Hepatocyte (in vitro differentiated cells): ENCODE results near the gene SERPINA3. TPM values are rescaled to one million over a fixed set of nuclear protein-coding genes. Genes with fewer than 3 reads are reported as not detected.

Experiments
- DNase-seq: peaks from one replicate; pipeline ENCODE4 v3.0.0-alpha.2; 2016; ENCODE audit warnings: low spot score
- H2AFZ ChIP-seq: fragments of 200-600 bp; sonication (generic); 2 replicates; pipeline ENCODE4 v1.6.0; 2016; ENCODE audit warnings: antibody characterized with exemption, mild to moderate bottlenecking
- H3K27ac ChIP-seq: fragments of 200-600 bp; sonication (generic); 2 replicates; pipeline ENCODE4 v1.5.1; 2016; ENCODE audit warnings: mild to moderate bottlenecking
- H3K27me3 ChIP-seq: fragments of 200-600 bp; sonication (generic); 2 replicates; pipeline ENCODE4 v1.6.1; 2016
- H3K36me3 ChIP-seq: fragments of 200-600 bp; sonication (generic); replicated peaks from 2 replicates; pipeline ENCODE4 v1.5.1; 2016; ENCODE audit warnings: low read depth; ENCODE audit not compliant: insufficient read depth
- H3K4me1 ChIP-seq: fragments of 200-600 bp; sonication (generic); 2 replicates; pipeline ENCODE4 v1.5.1; 2016; ENCODE audit warnings: mild to moderate bottlenecking, moderate library complexity; ENCODE audit not compliant: insufficient read depth
- H3K4me2 ChIP-seq: fragments of 200-600 bp; sonication (generic); 2 replicates; pipeline ENCODE4 v1.6.0; 2016
- H3K4me3 ChIP-seq: fragments of 200-600 bp; sonication (generic); 2 replicates; pipeline ENCODE4 v1.5.1; 2016; ENCODE audit warnings: mild to moderate bottlenecking
- H3K79me2 ChIP-seq: fragments of 200-600 bp; sonication (generic); 2 replicates; pipeline ENCODE4 v1.6.0; 2017; ENCODE audit warnings: mild to moderate bottlenecking
- H3K9me2 ChIP-seq: fragments of 200-600 bp; sonication (generic); replicated peaks from 2 replicates; pipeline ENCODE4 v1.6.0; 2017; ENCODE audit warnings: mild to moderate bottlenecking; ENCODE audit not compliant: insufficient read depth
- H3K9me3 ChIP-seq: fragments of 200-600 bp; sonication (generic); 2 replicates; pipeline ENCODE4 v1.5.1; 2016; ENCODE audit warnings: low read depth, mild to moderate bottlenecking
- H4K20me1 ChIP-seq: fragments of 200-600 bp; sonication (generic); 2 replicates; pipeline ENCODE4 v1.6.0; 2016; ENCODE audit warnings: mild to moderate bottlenecking; ENCODE audit not compliant: insufficient read depth, poor library complexity, severe bottlenecking
- EZH2 ChIP-seq: fragments of 200-600 bp; sonication (generic); IDR thresholded peaks from 2 replicates; pipeline ENCODE4 v1.6.1; 2016; ENCODE audit warnings: antibody characterized with exemption, mild to moderate bottlenecking, borderline replicate concordance
- EZH2phosphoT487 ChIP-seq: fragments of 200-600 bp; sonication (generic); IDR thresholded peaks from one replicate; pipeline ENCODE4 v1.6.1; 2018; ENCODE audit warnings: antibody characterized with exemption, mild to moderate bottlenecking, low read depth, moderate library complexity; ENCODE audit not compliant: unreplicated experiment, severe bottlenecking
- WGBS: methylation state at CpG from one replicate; pipeline ENCODE4 v1.1.6; 2016; ENCODE audit warnings: low lambda C conversion rate; ENCODE audit errors: missing lambda C conversion rate; 5-methylcytosine and 5-hydroxymethylcytosine counted together
- polyA plus RNA-seq: library from polyadenylated mRNA; unstranded; fragments of >200 nt; fragmentation: Nextera tagmentation; extraction: Ambion mirVana; gene quantifications from 2 replicates; pipeline ENCODE4 v1.2.1, GENCODE V29; 2016
- total RNA-seq: library from RNA; depleted of rRNA; stranded (reverse); fragments of >200 nt; gene quantifications from 2 replicates; pipeline ENCODE4 v1.2.3, GENCODE V29; 2014
- TF ChIP-seq, protein P1 (sequence below): fragments of 200-600 bp; sonication (generic); IDR thresholded peaks from 2 replicates; pipeline ENCODE4 v1.5.1; 2016; ENCODE audit warnings: antibody characterized with exemption, mild to moderate bottlenecking; ENCODE audit not compliant: poor library complexity

SERPINA3 gene
- total and polyA plus RNA-seq, 2 experiments from 2014 or later: 359 to 457 TPM

DNA sequence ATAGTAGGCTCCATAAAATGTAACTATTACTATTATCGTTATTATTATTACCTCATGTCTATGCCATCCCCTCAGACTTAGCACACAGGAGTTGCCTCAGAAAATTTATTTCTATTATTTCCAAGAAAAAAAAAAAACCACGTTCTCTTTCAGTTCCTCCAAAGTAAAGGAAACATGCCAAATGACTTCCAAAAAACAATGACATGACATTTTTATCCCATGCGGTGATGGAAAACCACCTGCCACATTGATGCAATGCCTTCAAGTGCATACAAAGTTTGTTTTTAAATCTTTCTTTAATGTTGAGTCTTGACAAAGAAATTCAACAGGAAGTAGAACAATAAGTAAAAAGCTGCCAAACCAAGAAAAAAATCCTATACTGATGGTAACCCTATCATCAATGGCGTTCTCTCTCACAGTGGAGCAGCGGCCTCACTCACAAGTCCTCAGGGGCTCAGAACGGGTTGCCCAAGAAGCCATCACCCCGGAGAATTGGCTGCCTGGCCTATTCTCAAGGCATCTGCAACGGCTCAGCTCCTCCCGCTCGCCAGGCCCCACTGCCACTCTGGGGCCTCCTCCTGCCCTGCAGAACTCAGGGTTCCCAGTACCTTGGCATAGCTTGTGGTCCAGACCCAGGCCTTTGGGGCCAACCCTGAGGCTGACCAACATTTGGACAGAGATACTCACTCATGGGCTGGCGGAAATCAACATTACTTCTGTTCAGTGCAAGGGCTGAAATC lies 51.9 kb downstream of the SERPINA3 start:
- Histone ChIP-seq H3K36me3 (no peaks in the 10 kb centered on the region), H3K4me2 (no peak overlapping the region), H4K20me1 (no peaks in the 10 kb centered on the region), H2AFZ (no peak overlapping the region), H3K79me2 (no peaks in the 10 kb centered on the region), H3K4me1 (no peaks in the 10 kb centered on the region), H3K9me3 (no peaks in the 10 kb centered on the region), H3K9me2 (no peaks in the 10 kb centered on the region), H3K27me3 (no peaks in the 10 kb centered on the region), H3K4me3 (no peak overlapping the region), H3K27ac (no peak overlapping the region)
- WGBS: 97% methylated on average over 11 of the region's 11 CpGs
- TF ChIP-seq EZH2phosphoT487: no peak
- TF ChIP-seq, protein P1, sequence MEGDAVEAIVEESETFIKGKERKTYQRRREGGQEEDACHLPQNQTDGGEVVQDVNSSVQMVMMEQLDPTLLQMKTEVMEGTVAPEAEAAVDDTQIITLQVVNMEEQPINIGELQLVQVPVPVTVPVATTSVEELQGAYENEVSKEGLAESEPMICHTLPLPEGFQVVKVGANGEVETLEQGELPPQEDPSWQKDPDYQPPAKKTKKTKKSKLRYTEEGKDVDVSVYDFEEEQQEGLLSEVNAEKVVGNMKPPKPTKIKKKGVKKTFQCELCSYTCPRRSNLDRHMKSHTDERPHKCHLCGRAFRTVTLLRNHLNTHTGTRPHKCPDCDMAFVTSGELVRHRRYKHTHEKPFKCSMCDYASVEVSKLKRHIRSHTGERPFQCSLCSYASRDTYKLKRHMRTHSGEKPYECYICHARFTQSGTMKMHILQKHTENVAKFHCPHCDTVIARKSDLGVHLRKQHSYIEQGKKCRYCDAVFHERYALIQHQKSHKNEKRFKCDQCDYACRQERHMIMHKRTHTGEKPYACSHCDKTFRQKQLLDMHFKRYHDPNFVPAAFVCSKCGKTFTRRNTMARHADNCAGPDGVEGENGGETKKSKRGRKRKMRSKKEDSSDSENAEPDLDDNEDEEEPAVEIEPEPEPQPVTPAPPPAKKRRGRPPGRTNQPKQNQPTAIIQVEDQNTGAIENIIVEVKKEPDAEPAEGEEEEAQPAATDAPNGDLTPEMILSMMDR: no peak
- TF ChIP-seq EZH2: no peak
- no peak for DNase-seq

- no peak overlapping the region for H3K4me3 ChIP-seq
- H4K20me1 ChIP-seq: no peaks in the 10 kb centered on the region
- H3K36me3 ChIP-seq: no peaks in the 10 kb centered on the region
- H2AFZ ChIP-seq: no peak overlapping the region
- no peaks in the 10 kb centered on the region for H3K79me2 ChIP-seq
- H3K9me3 ChIP-seq: no peaks in the 10 kb centered on the region
- WGBS: 29% methylated on average over 4 of the region's 4 CpGs
- no peak for DNase-seq
- H3K9me2 ChIP-seq: no peaks in the 10 kb centered on the region
- H3K4me2 ChIP-seq: no peak overlapping the region
- no peaks in the 10 kb centered on the region for H3K27me3 ChIP-seq
- TF ChIP-seq, protein P1: no peak
- TF ChIP-seq EZH2phosphoT487 (no peak), EZH2 (no peak)
- H3K27ac ChIP-seq: no peak overlapping the region
- no peaks in the 10 kb centered on the region for H3K4me1 ChIP-seq
These were observed 52.9 kb downstream of the SERPINA3 start for GRCh38 chr14:94665121-94665520.

DNA sequence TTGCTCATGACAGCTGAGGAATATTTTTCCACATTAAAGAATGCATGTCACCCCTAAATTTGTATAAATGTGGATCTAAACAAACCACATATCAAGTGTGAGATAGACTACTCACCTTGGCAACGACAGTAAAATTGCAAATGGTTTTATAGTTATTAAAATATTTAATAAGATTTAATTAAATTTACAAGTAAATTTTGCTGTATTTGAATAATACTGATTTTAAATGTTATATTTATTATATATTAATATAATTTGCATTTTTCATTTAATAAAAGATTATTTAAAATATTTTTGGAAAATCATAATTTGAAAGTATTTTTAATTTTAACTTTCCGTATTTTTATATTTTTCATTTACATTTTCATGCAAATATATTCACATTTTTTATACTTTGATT lies 53.4 kb downstream of the SERPINA3 start:
- H3K27me3 ChIP-seq: no peaks in the 10 kb centered on the region
- no peaks in the 10 kb centered on the region for H4K20me1 ChIP-seq
- H3K79me2 ChIP-seq: no peaks in the 10 kb centered on the region
- H3K9me3 ChIP-seq: no peaks in the 10 kb centered on the region
- no peaks in the 10 kb centered on the region for H3K9me2 ChIP-seq
- DNase-seq: no peak
- H3K4me1 ChIP-seq: no peaks in the 10 kb centered on the region
- H3K4me3 ChIP-seq: no peak overlapping the region
- H2AFZ ChIP-seq: no peak overlapping the region
- WGBS: 91% methylated on average over 2 of the region's 2 CpGs
- no peaks in the 10 kb centered on the region for H3K36me3 ChIP-seq
- H3K27ac ChIP-seq: no peak overlapping the region
- no peak for TF ChIP-seq EZH2phosphoT487
- TF ChIP-seq EZH2: no peak
- TF ChIP-seq, protein P1: no peak
- H3K4me2 ChIP-seq: no peak overlapping the region
